AG09319 (cell line): Measurements from ENCODE around the gene PHACTR3.

Source experiments
- DNase-seq: peaks from one replicate; pipeline ENCODE4 v3.0.0-alpha.2; 2010; ENCODE audit warnings: low read depth; ENCODE audit errors: extremely low read depth
- CTCF ChIP-seq: IDR thresholded peaks from 2 replicates; pipeline ENCODE4 v1.5.1; 2011; ENCODE audit warnings: low read depth, mild to moderate bottlenecking, inconsistent platforms, low read length, moderate library complexity

PHACTR3 gene

GRCh38 chr20:59746155-59746554, 141.8 kb downstream of the PHACTR3 start:
- DNase-seq: no peak
- no peak for TF ChIP-seq CTCF

GRCh38 chr20:59747671-59748515, 143.6 kb downstream of the PHACTR3 start:
- no peak for TF ChIP-seq CTCF
- no peak for DNase-seq

DNA sequence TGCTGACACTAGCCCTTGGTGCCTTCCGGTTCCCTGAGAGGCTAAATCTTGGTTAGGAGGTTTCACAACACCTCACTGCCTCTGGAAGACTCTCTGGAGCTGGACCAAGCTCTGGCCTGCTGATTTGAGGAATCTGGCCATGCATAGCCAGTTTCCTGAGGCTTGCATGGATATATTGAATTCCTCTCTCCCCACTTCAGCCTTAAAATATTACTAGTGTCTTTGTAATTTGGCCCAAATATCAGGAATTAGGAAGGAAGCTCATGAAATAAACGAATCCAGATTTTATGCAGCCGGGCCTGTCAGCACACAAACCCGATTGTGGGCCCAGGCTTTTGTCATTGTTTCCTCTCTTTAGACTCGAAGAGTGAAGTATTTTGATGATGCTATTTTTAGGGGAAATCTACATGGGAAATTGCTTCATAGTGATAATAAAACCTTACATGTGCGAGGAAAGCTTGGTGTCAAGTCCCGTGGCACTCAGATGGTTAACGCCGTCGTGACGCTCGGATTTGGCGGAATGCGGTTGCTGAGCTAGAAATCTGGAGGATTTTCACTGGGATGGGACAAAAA, 144.4 kb downstream of the PHACTR3 start:
- peak; percentile 88 for DNase-seq
- no peak for TF ChIP-seq CTCF

DNA sequence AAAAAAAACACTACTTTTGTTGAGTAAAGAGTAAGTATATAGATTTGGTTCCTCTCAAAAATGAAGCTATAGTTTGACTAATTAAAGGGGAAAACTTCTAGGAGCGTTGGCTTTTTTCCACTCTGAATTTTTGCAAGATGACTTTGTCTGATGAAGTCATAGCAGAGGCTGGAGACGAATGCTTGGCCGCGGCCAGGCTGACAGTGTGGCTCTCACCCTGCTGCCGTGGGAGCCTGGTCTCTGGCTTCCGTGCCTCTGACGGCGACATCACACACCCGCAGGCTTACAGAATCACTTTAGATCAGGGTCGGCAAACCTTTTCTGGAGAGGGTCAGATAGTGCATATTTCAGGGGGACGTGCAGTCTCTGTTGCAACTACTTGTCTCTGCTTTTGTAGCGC, 145.0 kb downstream of the PHACTR3 start:
- peak; percentile 52 for DNase-seq
- TF ChIP-seq CTCF: no peak

DNA sequence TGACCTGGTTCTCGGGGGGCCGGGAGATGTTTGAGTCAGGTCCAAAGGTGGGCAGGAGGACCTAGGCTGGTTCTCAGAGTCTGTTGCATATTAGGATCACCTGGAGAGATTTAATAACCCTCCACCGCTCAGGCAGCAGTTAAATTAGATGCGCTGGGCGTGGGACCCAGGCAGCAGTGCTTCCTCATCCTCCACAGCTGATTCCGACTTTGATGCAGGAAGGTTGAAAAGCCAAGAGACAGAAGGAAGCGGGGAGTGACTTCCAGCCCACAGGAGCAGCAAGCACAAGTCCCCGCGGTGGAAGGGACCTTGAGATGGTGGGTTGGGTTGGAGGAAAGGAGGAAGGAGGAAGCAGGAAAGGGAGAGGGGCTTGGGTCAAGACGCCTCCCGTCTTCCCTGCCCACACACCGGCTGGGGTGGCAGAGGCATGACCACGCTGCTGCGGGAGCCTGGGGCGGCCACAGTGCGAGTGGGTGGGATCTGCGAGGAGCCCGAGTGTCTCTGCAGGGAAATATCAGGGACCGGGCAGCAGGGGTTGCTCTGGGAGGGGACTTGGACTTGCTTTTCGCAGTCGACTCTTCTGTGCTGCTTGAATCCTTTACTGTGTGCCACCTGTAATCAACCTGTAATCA, 146.0 kb downstream of the PHACTR3 start:
- no peak for TF ChIP-seq CTCF
- DNase-seq: no peak

- DNase-seq: peak; percentile 53
- TF ChIP-seq CTCF: peak; percentile 97
These were observed 146.9 kb downstream of the PHACTR3 start for GRCh38 chr20:59751075-59751711.

DNA sequence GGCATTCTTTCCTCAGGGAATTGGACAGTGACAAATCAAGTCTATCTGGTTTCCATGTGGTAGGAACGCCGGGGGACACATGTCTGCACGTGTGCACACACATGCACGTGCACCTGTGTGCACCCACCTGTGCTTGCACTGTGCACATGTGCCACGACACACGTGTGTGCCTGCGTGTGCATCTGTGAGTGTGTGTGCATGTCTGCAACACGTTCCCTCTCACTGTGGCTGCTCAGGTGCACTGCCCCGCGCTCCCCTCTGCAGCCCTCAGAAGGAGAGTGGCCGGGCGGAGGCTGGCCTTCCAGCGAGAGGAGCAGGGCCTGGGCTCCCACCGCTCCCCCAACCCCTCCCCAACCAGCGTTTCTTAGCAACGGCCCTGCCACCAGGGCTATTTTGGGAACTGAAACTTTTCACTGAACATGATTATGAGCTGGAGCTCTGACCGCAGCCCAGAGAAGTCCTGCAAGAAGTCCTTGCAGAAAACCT, 147.8 kb downstream of the PHACTR3 start:
- DNase-seq: no peak
- TF ChIP-seq CTCF: no peak
